D341Med (cell line): ENCODE measurements around the gene SYCP2.
A peak's percentile ranks its signal among the peaks of the same experiment; 100 is the strongest.

Experiments
- DNase-seq: peaks from one replicate; pipeline ENCODE4 v3.0.0; 2012; ENCODE audit warnings: low spot score

SYCP2 gene

DNA sequence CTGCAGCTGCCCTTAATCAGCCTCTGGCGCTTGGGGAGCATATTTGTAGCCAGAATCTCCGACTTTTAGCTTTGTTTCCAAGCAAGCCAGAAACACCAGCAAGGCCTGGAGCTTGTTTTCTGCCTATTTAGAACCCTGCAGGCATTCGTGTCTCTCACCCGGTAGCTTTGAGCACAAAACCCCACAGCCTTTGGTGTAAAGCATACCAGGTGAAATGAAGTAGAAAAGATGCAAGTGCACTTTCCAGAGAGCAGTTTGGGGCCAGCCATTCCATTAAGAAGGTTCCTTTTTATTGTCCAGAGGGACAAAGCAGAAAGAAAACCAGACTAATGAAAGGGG lies 7.5 kb upstream of the SYCP2 start:
- no peak for DNase-seq

DNA sequence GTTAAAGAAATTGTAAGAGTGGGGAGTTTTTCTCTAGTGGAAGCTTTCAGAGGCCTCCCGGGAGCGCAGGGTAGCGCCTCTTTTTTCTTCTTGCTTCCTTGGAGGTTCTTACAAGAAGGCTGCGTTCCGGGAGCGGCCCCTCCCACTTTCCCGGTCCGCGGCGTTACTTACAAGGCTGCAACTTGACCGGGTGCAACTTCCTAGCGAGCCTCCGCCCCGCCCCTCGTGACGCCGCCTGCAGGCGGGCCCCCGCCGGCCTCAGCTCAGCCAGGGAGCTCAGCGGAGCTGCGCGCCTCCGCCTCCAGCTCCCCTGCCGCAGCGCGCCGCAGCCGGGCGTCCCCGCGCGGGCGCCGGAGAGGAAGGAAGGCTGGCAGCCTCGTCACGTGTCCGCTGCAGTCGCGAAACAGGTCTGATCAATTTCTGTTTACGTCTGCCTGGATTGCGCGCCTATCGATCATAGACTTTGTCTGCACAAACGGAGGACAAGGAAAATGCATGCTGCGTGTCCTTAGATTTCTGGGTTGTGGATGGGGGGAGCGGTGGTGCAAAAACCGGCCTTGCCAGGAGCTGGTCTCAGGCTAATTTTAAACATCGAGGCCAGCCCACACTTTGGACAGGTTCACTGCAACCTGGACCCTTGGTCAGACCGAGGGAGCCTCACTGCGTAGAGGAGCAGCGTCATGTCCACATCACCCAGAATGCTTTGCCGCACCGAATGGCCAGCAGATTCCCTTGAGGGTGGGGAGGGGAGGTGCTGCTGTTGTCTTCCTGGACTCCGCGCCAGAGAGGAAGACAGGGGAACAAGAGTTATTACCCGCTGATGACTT lies 6.9 kb upstream of the SYCP2 start, which contains the start of the genes FAM217B and PPP1R3D:
Gene FAM217B, plus strand, starts transcription at position 261 of the 827 bp plus-strand sequence. CDS start 3,555 bp downstream, outside the sequence.
Gene PPP1R3D, minus strand, starts transcription at position 177 of the 827 bp plus-strand sequence. CDS start 374 bp downstream, outside the sequence.
- DNase-seq, result peak; percentile 96

DNA sequence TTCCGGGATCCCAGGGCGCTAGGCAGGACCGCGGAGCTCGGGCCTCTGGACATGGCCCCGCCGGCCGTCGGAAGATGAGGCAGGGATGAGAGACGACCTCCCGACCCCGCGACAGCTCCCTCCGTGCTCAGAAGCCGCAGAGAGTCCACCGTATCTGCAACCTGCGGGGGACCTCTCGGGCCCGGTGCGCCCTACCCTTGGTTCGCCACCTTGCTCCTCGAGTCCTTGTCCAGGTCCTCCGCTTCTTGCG lies 6.4 kb upstream of the SYCP2 start:
- DNase-seq, result peak; percentile 53

DNA sequence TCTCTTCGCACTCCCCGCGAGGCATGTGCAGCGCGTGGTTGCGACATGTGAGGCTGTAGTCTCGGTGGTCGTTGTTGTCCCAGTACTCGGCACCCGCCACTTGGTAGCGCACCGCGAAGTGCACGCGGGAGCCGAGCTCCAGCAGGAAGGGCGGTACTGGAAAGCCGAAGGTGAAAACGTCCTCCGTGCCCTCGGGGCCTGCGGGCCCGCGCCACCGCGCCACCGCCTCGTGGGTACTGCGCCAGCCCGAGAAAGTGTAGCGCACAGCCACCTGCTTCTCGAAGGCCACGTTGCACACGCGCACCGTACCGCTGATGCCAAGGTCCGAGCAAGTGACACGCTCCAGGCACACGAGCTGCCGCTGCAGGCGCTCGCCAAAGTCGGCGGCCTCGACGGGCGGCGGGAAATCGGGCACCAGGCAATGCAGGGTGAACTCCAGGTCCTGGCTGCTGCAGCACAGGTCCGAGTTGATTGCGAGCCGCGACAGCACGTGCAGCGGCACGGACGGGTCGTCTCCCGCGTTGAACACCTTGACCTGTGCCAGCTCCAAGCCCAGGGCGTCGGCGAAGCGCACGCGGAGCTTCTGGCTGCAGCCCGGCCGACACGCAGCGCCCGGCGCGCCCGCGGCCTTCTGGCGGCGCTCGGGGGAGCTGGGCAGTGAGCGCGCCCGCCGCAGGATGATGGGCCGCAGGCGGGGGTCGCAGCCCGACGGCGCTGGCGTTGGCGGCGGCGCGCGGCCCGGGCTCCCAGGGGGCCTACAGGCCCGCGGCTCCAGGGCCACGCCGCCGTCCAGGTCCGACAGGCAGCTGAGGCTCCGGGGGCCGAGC lies 5.8 kb upstream of the SYCP2 start:
- no peak for DNase-seq

DNA sequence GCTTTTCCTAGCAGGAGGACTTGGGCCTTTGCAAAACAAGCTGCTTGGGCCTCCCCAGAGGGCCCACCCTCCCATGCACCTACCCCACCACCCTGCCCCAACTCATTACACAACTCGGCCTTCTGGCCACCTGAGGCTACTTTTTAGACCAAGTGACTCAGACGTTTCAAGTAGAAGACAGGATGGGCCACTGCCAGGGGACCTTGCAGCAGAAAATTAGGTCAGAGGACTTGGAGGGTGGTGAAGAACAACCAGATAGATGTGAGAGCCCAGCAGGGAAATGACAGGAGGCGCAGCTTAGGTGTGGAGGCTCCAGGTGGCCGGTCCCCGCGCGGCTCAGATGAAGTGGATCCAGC lies 5.2 kb upstream of the SYCP2 start:
- DNase-seq, result no peak

DNA sequence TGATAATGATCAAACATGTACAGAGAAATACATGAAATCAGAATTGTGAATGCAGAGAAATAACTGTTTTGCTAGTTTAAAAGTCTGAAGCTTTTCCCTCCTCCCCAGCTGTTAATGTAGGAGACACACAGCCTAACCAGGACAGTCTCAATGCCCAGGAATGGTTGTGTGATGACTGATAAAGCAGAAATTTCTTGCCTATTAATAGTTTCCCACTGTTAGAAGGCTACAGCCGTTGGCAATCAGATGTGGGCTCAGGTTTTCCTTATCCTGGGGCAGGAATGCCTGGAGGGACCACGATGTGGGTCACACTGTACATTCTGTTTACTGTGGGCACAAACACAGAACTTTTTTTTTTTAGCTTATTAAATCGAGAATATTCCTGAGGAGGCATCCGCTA lies 4.8 kb upstream of the SYCP2 start:
- no peak for DNase-seq

DNA sequence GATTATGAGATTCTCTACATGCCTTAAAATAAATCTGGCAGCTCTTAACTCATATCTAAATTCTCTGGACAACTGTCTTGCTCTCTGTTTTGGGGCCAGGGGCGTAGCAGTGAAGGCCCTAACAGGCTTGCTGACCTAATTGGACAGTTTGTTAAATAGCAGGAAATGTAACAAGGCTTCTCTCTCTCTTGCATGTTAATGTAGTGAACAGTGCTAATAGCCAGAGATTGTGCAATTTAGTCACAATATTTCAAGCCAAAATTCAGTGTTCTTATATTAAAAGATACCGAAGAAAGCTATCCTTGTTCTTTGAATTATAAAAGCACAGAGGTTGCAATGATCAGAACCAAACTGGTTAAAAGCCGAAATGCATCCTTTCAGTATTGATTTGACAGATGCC lies 3.7 kb upstream of the SYCP2 start:
- DNase-seq, result no peak

DNA sequence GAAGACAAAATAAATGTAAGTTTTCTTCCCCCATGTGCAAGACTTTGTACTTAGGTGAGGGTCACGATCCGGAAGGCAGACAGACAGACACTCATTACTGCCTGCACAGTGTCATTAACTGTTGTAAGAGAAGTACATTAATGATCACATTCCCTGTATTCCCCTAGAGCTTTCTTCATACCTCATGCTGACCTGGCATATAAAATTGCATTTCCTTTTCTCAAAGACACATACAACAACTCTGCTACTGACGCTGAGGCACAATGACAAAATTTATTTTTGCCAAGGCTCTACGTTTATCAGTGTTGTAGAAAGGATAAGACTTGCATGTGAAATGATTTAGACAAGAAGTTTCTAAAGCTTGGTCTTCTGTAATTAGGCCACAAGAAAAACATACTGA lies 3.0 kb upstream of the SYCP2 start:
- DNase-seq, result no peak

DNA sequence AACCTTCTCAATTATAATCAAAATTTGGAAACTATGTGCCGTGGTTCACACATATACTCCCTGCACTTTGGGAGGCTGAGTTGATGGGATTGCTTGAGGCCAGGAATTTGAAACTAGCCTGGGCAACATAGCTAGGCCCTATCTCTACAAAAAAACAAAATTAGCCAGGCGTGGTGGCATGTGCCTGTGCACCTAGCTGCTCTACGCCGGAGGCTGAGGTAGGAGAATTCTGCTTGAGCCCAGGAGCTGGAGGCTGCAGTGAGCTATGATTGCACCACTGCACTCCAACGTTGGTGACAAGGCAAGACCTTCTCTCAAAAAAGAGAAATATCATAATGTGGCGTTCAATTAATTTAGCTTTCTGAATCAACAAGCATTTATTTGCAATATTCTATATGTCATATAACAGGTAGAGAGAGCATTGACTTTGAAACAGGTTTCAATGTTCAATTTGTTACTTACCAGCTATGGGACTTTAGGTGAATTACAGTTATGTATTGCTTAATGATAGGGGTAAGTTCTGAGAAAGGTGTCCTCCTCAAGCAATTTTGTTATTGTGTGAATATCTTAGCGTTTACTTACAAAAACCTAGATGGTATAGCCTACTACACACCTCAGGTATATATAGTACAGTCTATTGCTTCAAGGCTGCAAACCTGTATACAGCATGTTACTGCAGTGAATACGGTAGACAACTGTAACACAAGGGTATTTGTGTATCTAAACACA lies 2.2 kb upstream of the SYCP2 start:
- no peak for DNase-seq

DNA sequence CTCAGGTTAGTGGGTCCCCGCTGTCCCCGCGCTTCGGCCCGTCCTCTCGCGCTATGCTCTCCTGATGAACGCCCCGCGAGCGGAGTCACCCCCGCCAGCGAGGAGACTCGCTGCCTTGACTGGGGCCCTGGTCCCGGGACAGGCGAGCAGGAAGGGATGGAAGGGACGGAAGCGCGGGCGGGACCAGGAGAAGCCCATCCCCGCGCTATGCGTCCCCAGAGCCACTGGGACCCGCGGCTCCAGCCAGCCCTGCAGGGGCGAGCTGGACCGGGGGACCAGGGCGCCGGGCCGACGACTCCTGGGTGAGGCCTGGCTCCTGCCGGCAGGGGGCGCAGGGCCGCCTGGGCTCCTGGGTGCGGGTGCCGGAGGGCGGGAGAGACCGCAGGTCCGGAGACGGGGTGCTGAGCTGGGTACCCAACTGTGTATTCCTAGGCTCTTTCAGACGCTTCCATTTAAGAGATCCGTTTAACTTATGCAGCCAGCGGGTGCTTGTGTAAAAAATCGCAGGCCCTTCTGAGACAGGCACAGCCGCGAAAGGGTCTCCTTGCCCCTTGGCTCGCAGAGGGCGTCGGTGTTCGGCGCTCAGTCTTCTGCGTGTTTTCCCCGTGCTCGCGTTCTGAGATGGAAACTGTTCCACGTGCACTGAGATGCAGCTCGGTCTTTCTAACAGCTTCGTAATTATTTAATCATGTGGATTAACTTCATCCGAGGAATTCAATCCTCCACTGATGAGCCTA lies 580 bp upstream of the SYCP2 start:
- DNase-seq, result peak; percentile 92

DNA sequence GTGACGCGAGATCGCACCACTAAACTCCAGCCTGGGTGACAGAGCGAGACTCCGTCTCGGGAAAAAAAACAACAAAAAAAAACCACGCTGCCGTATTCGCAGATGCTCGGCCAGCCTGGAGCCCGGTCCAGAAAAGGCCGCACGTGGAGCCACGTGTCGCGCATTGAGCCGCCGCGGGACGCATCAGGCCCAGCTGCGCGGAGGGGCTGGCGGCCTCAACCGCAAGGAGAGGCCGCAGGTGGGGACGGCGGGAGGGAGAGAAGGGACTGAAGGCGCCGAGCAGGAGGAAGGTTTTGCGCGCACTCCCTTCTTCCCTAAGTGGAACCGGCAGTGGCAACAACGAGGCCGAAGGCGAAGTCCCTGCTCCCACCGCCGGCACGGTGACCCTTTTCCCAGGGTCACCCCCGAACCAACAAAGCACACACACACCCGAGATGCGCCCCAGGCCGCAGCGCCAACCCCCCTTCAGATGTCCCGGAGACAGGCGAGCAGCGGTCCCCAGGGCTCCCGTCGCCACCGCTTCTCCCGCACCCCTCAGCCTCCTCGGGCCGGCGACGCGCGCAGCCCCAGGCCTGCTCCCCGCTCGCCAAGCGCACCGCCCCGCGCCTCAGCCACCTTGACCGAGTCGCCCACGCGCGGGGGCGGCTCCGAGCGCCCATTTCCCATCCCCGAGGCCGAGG lies 681 bp downstream of the SYCP2 start:
- DNase-seq, result peak; percentile 16

DNA sequence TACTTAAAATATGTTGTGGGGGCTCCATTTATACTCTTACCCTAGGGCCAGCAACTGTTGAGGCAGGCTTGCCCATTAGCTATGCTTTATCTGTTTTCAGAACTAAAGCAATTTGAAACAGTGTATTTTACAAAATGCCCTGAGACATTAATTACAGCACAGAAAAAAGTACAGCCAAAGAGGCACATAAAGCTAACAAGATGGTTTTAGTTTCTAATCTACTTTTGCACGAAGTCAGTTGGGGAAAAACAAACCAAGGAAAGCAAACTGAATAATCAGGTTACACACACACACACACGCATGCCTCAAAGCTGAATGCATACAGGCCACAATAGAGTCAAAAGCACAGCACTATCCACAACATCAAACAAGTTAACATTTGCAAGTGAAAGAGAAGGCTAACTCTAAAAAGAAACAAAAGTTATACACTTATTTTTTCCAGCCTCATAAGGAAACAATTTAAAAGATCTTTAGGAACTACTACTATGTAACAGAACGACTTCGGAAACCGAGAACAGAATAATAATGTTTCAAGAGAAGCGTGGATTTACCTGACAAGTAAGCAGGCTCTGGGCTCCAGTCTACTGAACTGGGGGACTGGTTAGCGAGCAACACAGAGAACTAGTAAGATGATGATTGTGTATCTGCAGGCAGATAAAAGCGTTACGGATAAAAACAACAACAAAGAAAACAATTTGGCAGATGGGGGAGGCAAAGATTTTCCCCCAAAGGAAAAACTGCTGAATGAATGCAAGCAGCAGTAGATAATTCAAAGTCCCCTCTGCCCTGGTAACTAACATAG lies 1.7 kb downstream of the SYCP2 start:
- no peak for DNase-seq

DNA sequence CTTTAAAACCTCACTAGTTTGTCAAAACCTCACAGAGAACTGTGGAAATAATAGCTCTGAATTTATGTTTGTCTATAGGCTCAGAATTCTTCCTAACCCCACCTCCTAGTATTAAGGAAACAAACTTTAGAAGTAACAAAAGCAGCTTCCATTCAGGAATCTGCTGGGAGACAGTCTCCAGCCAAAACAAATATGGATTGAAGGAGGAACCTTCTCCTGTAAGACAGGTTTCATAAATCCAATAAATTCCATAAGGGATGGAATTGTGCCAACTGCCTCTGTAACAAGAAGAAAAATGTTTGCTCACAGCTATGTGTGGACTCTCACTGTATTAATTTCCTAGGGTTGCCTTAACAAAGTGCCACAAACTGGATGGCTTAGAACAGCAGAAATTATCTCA lies 7.5 kb downstream of the SYCP2 start:
- no peak for DNase-seq

DNA sequence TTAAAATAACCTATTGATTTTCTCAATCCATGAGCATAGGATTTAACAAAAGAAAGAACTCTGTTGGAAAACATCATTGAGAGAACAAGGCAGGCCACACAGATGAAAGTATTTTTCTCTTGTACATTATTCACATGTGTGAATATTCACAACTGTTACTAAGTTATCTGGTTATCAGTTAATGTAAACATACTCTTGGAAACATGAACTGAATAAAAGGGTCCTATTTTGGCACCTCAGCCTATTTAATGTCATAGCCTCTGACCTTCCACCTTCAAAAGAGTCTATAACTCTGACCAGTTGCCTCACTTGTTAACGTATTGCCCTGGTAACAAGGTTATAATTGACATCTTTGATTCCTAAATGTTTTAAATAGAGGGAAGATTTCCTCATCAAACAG lies 8.1 kb downstream of the SYCP2 start:
- DNase-seq, result no peak

DNA sequence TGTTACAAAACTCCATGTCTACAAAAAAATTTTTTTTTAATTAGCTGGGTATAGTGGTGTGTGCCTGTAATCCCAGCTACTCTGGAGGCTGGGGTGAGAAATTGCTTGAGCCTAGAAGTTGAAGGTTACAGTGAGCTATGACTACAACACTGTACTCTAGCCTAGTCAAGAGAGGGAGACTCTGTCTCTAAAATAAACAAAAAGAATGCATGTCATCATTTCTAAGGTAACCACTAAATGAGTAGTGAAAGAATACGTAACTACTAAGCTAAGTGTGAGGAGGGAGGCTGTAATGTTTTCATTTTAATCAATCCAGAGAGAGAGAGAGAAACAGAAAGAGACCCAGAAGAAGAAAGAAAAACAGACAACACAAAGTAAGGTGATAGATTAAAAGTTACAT lies 9.9 kb downstream of the SYCP2 start:
- no peak for DNase-seq

DNA sequence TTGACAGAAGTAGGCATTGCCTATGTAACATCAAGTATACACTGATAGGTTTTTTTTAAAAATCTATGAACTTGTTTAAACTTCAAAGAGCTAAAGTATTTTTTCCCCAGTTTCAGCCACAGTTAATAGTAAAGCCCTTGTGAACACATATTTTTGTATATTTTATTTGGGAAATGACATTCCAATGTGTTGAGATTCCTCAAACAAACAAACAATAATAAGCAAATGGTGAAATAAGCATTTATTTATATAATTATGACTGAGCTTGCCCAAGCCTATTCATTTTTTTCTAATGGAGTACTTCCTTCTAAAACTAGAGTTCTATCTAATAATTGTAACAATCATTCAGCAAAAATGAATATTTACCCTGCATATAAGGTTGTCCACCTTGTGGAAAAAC lies 12.5 kb downstream of the SYCP2 start:
- no peak for DNase-seq

DNA sequence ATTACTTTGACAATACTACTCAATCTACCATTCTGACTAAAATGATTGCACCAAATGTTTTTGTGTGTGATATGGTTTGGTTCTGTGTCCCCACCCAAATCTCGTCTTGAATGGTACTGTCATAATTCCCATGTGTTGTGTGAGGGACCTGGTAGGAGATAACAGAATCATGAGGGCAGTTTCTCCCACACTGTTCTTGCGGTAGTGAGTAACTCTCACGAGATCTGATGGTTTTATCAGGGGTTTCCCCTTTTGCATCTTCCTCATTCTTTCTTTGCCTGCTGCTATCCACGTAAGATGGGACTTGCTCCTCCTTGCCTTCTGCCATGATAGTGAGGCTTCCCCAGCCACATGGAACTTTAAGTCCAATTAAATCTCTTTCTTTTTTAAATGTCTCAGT lies 20.8 kb downstream of the SYCP2 start:
- no peak for DNase-seq

DNA sequence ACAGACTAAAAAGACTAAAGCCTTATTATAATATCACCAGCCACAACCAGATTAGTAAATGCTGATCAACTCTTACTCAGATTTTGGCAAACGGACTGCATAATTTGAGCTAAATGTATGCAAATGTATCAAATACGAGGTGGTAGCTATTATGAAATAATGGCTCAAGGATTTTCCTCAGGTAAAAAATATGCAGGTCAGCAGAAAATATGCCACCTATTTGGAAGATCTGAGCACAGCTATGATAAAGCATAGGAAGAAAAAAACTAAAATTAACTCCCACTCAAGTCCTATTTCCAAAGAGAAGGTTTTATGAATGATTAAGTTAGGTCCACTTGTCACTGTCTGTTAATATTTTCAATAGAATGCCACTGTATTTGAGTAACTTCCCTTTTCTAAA lies 22.4 kb downstream of the SYCP2 start:
- no peak for DNase-seq

DNA sequence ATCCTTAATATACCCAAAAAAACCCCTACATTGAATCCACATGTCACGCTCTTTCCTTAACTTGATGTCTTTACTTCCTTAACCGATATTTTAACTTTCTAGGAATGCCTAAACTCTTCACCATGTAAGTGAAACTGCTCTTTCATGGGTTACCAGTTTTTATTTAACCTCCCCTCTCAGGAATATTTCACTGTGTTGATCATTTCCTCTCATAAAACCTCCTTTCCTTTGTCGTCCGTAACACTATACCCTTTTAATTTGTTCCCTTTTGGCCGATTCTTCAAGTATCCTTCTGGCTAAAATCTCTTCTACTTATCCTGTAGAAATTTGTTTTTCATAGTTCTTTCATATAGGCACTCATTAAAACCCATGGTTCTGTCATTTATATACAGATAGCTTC lies 24.6 kb downstream of the SYCP2 start:
- DNase-seq, result no peak

DNA sequence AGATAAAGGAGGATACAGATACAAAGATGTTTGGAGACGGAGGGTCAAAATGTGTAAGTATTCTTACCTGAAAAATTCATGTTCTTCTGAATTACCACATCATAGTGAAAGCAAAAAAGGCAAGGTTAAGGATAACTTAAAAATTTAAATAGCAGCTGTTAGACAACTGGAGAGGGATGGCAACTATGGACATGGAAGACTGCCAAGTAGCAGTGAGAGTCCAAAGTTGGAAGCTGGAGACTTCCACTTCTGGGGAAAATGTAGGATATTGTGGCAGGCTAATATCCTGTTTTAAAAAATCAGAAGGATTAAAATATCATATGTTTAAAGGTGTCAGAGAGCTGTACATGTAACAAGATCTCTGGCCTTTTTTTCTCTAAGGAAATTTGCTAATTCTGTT lies 29.8 kb downstream of the SYCP2 start:
- DNase-seq, result no peak

DNA sequence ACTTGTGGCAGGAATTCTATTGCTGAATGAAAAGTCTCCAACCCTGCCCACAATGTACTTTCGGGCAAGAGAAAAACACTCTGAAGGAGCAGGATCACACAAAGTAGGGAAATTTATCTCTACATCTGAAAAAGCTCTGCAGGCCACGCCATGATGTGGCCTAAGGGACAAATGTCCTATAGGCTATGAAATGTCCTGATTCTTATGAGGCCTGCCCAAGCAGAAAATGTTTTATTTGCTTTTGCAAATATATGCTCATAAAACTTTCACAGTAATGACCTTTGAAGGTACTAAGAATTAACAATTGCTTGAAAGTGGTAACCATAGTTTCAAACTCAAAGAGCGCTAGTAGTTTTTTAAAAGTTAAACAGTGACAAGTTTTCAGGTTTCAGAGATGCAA lies 31.0 kb downstream of the SYCP2 start:
- DNase-seq, result no peak
